ENCODE measurements around the gene ZNF681.

ZNF681 gene

GRCh38 chr19:23777216-23777615 lies 18.5 kb upstream of the ZNF681 start:
- TF ChIP-seq CTCF (IDR thresholded peaks at IDR 0.05; ENCODE audit: borderline replicate concordance, control extremely low read depth, extremely low read depth, insufficient read depth, missing control alignments) = no peak
- DNase-seq (ENCODE audit: low spot score) = no peak
- in situ Hi-C loops (cut with MboI; ENCODE audit: low sequenced_read_pairs, unreplicated experiment) = no loop called here

DNA sequence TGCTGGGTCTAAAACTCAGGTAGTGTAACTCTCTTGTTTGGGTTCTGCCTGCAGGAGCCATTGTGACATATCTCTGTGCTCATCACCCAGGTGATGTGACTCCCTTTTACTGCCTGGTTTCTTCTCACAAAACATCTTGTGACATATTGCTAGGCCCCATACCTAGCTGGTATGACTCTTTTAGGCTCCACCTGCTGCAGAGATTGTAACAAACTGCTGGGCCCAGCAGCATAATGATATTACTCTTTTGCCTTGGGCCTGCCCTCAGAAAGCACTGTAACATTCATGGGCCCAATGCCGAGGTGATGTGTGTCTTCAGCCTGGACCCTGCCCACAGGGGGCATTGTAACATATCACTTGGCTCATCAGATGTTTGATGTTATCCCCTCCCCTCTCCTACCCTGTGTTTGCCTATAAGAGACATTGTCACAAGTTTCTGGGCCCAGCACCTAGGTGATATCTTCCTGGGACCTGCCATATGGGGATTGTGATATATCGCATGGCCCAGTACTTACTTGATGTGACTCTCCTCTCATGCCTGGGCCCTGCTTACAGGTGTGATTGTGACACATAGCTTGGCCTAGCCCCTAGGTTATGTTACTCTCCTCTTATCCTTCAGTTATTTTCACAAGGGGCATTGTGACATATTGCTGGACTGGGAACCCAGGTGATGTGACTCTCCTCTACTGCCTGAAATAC lies 18.0 kb upstream of the ZNF681 start:
- no peak for DNase-seq (ENCODE audit: low spot score)
- no peak for TF ChIP-seq CTCF (IDR thresholded peaks at IDR 0.05; ENCODE audit: borderline replicate concordance, control extremely low read depth, extremely low read depth, insufficient read depth, missing control alignments)
- in situ Hi-C loops (cut with MboI; ENCODE audit: low sequenced_read_pairs, unreplicated experiment) = no loop called here

- no peak for TF ChIP-seq CTCF (IDR thresholded peaks at IDR 0.05; ENCODE audit: borderline replicate concordance, control extremely low read depth, extremely low read depth, insufficient read depth, missing control alignments)
- no peak for DNase-seq (ENCODE audit: low spot score)
- in situ Hi-C loops (cut with MboI; ENCODE audit: low sequenced_read_pairs, unreplicated experiment) = no loop called here
Observed at GRCh38 chr19:23774524-23774971, 15.9 kb upstream of the ZNF681 start.

- in situ Hi-C loops (cut with MboI; ENCODE audit: low sequenced_read_pairs, unreplicated experiment) = no loop called here
- TF ChIP-seq CTCF (IDR thresholded peaks at IDR 0.05; ENCODE audit: borderline replicate concordance, control extremely low read depth, extremely low read depth, insufficient read depth, missing control alignments) = no peak
- no peak for DNase-seq (ENCODE audit: low spot score)
Observed at GRCh38 chr19:23774106-23774505, 15.4 kb upstream of the ZNF681 start.

GRCh38 chr19:23772675-23773063 lies 14.0 kb upstream of the ZNF681 start:
- in situ Hi-C loops (cut with MboI; ENCODE audit: low sequenced_read_pairs, unreplicated experiment) = no loop called here
- no peak for DNase-seq (ENCODE audit: low spot score)
- TF ChIP-seq CTCF (IDR thresholded peaks at IDR 0.05; ENCODE audit: borderline replicate concordance, control extremely low read depth, extremely low read depth, insufficient read depth, missing control alignments) = no peak

GRCh38 chr19:23771761-23772674 lies 13.3 kb upstream of the ZNF681 start:
- no peak for DNase-seq (ENCODE audit: low spot score)
- TF ChIP-seq CTCF (IDR thresholded peaks at IDR 0.05; ENCODE audit: borderline replicate concordance, control extremely low read depth, extremely low read depth, insufficient read depth, missing control alignments) = no peak
- in situ Hi-C loops (cut with MboI; ENCODE audit: low sequenced_read_pairs, unreplicated experiment) = no loop called here

Data from GM13976 (cell line).